ENCODE measurements around the gene LTB4R. TPM values are rescaled to one million over a fixed set of nuclear protein-coding genes. Genes with fewer than 3 reads are reported as not detected.

LTB4R gene
- total and polyA plus RNA-seq, 2 donors from 2014 or later = 4.6 to 9.3 TPM

DNA sequence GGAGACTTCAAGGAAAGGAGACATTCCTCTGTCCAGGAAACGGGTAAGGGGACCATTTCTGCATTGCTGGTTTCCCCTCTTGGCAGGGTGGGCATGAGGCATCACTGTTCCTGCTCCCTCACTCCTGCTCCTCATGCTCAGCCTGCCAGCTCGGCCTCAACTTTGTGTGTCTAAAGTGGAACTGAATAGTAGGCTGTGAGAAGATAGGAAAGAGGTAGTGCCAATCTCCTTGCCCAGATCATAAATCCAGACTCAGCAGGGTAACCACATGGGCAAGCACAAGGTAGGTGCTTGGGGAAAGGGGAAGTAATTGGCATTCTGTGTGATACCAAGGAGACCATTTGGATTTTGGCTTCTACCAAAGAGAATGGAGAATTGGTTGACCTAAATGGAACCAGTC lies 2.6 kb downstream of the LTB4R start:
- H3K27ac ChIP-seq (ENCODE audit: low read depth in 2 of 2, low read length in 2 of 2) = peak overlapping the region in 1 of 2 donors; percentile 38

DNA sequence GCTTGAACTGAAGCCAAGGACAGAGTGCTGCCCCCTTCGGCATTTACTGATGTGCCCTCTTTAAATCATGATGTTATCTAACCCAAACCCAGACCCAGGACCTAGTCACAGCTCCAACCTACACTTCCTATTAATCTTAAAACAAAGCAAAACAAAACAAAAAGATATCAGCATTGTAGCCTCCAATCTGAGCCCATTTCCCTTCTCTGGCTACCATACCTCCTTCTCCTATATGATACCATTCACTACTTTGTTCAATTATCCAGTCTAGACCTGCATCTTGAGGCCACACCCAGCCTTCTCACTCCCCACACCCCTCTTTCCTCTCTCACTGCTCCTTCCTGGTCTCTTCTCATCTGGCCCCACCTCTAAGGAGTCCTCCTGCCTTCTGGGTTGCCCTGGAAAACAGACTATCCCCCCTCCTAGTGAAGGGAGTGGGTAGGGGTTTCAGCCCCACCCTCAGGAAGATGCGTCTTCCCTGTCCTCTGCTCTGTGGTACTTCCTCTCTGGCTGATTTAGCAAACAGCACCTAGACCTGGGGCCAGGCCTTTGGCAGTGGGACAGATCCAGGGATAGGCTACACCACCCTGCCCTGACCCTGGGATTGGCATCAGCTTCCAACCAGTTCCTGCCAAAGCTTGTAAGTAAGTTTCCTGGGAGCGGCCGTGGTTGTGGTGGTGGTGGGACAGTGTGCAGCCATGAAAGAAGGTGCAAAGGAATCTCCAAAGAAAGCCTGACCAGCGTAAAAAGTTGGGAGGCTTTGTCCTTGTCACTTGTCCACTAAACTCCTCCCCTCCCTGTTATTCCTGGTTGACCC lies 3.3 kb downstream of the LTB4R start:
- H3K27me3 ChIP-seq (ENCODE audit: control insufficient read depth, insufficient read depth, low read length) = peaks cover 9% of the 10 kb centered on the region
- TF ChIP-seq, protein P1, sequence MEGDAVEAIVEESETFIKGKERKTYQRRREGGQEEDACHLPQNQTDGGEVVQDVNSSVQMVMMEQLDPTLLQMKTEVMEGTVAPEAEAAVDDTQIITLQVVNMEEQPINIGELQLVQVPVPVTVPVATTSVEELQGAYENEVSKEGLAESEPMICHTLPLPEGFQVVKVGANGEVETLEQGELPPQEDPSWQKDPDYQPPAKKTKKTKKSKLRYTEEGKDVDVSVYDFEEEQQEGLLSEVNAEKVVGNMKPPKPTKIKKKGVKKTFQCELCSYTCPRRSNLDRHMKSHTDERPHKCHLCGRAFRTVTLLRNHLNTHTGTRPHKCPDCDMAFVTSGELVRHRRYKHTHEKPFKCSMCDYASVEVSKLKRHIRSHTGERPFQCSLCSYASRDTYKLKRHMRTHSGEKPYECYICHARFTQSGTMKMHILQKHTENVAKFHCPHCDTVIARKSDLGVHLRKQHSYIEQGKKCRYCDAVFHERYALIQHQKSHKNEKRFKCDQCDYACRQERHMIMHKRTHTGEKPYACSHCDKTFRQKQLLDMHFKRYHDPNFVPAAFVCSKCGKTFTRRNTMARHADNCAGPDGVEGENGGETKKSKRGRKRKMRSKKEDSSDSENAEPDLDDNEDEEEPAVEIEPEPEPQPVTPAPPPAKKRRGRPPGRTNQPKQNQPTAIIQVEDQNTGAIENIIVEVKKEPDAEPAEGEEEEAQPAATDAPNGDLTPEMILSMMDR (IDR thresholded peaks at IDR 0.05; ENCODE audit: borderline replicate concordance, extremely low read depth, insufficient read depth) = no peak
- no peak for FAIRE-seq

More for the DNA sequence above, 2.6 kb downstream of the LTB4R start:
- H3K4me3 ChIP-seq (ENCODE audit: low read length in 3 of 3) = no peak overlapping the region
- DNase-seq (no peak), FAIRE-seq (no peak)
- peaks cover 9% of the 10 kb centered on the region for H3K27me3 ChIP-seq (ENCODE audit: control insufficient read depth, insufficient read depth, low read length)
- no peak overlapping the region for H3K9ac ChIP-seq (ENCODE audit: low read length in 3 of 3)
- H3K9me3 ChIP-seq (ENCODE audit: control insufficient read depth in 2 of 3, insufficient read depth in 1 of 3, low read length in 3 of 3) = no peaks in the 10 kb centered on the region
- H3K4me1 ChIP-seq (ENCODE audit: control insufficient read depth in 2 of 3, insufficient read depth in 2 of 3, low read depth in 1 of 3, low read length in 3 of 3) = peaks cover 0 to 35% (median 29%) of the 10 kb centered on the region in 3 donors
- TF ChIP-seq, protein P1 (IDR thresholded peaks at IDR 0.05; ENCODE audit: borderline replicate concordance, extremely low read depth, insufficient read depth) = no peak
- H3K36me3 ChIP-seq (ENCODE audit: control insufficient read depth in 2 of 3, insufficient read depth in 3 of 3, low read length in 3 of 3) = no peaks in the 10 kb centered on the region
- intact Hi-C loops (cut with DNase I) = no loop called here

DNA sequence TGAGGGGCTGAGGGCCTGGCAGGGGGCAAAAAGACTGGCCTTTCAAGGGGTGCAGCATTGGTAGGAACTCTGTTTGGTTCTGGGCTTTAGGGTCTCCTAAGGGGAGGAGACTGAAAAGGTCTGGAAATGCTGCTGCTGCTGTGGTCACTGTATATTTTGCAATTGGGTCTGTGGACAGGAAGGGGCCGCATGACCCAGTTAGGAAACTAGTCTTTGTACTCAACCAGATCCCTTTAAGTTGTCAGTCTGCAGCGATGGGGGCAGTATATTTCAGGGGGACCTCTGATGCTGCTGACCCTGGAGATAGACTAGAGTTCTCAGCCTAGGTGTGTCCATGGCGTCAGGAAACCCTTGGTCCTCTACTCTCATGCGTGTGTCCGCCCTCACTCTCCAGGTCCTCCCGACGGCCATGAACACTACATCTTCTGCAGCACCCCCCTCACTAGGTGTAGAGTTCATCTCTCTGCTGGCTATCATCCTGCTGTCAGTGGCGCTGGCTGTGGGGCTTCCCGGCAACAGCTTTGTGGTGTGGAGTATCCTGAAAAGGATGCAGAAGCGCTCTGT lies 4.0 kb downstream of the LTB4R start:
- FAIRE-seq = no peak
- no peak overlapping the region for H3K4me3 ChIP-seq (ENCODE audit: low read length in 3 of 3)
- H3K36me3 ChIP-seq (ENCODE audit: control insufficient read depth in 2 of 3, insufficient read depth in 3 of 3, low read length in 3 of 3) = no peaks in the 10 kb centered on the region
- intact Hi-C loops (cut with DNase I) = no loop called here
- peaks cover 0 to 25% (median 20%) of the 10 kb centered on the region in 3 donors for H3K4me1 ChIP-seq (ENCODE audit: control insufficient read depth in 2 of 3, insufficient read depth in 2 of 3, low read depth in 1 of 3, low read length in 3 of 3)
- peak overlapping the region; percentile 53 to 57 for H3K27ac ChIP-seq (ENCODE audit: low read depth in 2 of 2, low read length in 2 of 2)
- DNase-seq = no peak
- H3K27me3 ChIP-seq (ENCODE audit: control insufficient read depth, insufficient read depth, low read length) = peaks cover 9% of the 10 kb centered on the region
- H3K9ac ChIP-seq (ENCODE audit: low read length in 3 of 3) = no peak overlapping the region
- H3K9me3 ChIP-seq (ENCODE audit: control insufficient read depth in 2 of 3, insufficient read depth in 1 of 3, low read length in 3 of 3) = no peaks in the 10 kb centered on the region
- TF ChIP-seq, protein P1 (IDR thresholded peaks at IDR 0.05; ENCODE audit: borderline replicate concordance, extremely low read depth, insufficient read depth) = no peak

More for the DNA sequence above, 3.3 kb downstream of the LTB4R start:
- no peak overlapping the region for H3K4me3 ChIP-seq (ENCODE audit: low read length in 3 of 3)
- peaks cover 0 to 32% (median 28%) of the 10 kb centered on the region in 3 donors for H3K4me1 ChIP-seq (ENCODE audit: control insufficient read depth in 2 of 3, insufficient read depth in 2 of 3, low read depth in 1 of 3, low read length in 3 of 3)
- no peak overlapping the region for H3K9ac ChIP-seq (ENCODE audit: low read length in 3 of 3)
- intact Hi-C loops (cut with DNase I) = no loop called here
- H3K36me3 ChIP-seq (ENCODE audit: control insufficient read depth in 2 of 3, insufficient read depth in 3 of 3, low read length in 3 of 3) = no peaks in the 10 kb centered on the region
- no peak for DNase-seq
- no peak overlapping the region for H3K27ac ChIP-seq (ENCODE audit: low read depth in 2 of 2, low read length in 2 of 2)
- H3K9me3 ChIP-seq (ENCODE audit: control insufficient read depth in 2 of 3, insufficient read depth in 1 of 3, low read length in 3 of 3) = no peaks in the 10 kb centered on the region
